ENCODE results near the gene GAB3. TPM values are rescaled to one million over a fixed set of nuclear protein-coding genes. Genes with fewer than 3 reads are reported as not detected.

Gene GAB3
- polyA plus RNA-seq, 3 donors = 6.2 to 44.0 (median 9.5) TPM

GRCh38 chrX:154748712-154749339 lies 2.1 kb downstream of the GAB3 start:
- intact Hi-C loops (cut with micrococcal nuclease) = loop anchor here in 1 of 2 donors (5.0 kb wide), 1 partner anchor 37 kb away; no protein-coding TSS in a partner anchor
- H3K4me1 ChIP-seq (ENCODE audit: control insufficient read depth in 1 of 2, insufficient read depth in 2 of 2, low read length in 2 of 2) = peaks cover 32 to 37% of the 10 kb centered on the region in 2 donors
- peak overlapping the region in 1 of 2 donors; percentile 48 for H3K27ac ChIP-seq (ENCODE audit: low read depth in 1 of 2, low read length in 2 of 2)
- Mint-ChIP-seq H3K4me3 (peak overlapping the region; percentile 34 to 90), H3K27me3 (ENCODE audit: low read depth in 3 of 3) (peaks cover 0 to 6% (median 0%) of the 10 kb centered on the region in 3 donors), H3K36me3 (no peaks in the 10 kb centered on the region), H3K9me3 (peaks cover 0 to 4% (median 0%) of the 10 kb centered on the region in 7 donors), H3K27ac (no peak overlapping the region), H3K4me1 (peaks cover 43% of the 10 kb centered on the region)
- no peaks in the 10 kb centered on the region for H3K36me3 ChIP-seq (replicated peaks in 1 of 2; ENCODE audit: control insufficient read depth in 1 of 2, insufficient read depth in 2 of 2, low read length in 2 of 2)
- peak overlapping the region in 1 of 3 experiments; percentile 82 for H3K4me3 ChIP-seq (replicated peaks in 1 of 3; ENCODE audit: low read depth in 2 of 3, low read length in 3 of 3)
- H3K4me2 ChIP-seq (replicated peaks; ENCODE audit: extremely low read depth, low read length, poor library complexity, severe bottlenecking) = peak overlapping the region; percentile 84
- H3K79me2 ChIP-seq (ENCODE audit: insufficient read depth, low read length) = peaks cover 68% of the 10 kb centered on the region
- H2AFZ ChIP-seq (ENCODE audit: insufficient read depth, low read depth, low read length, poor library complexity, severe bottlenecking) = peak overlapping the region; percentile 46
- DNase-seq = peak; percentile 44 to 67 (median 61)
- no peaks in the 10 kb centered on the region for H3K27me3 ChIP-seq (ENCODE audit: control insufficient read depth in 2 of 2, insufficient read depth in 2 of 2, low read length in 2 of 2)
- no CpG with 5 or more reads among the region's 11 CpGs for WGBS (ENCODE audit: insufficient coverage)
- peaks cover 9% of the 10 kb centered on the region for H4K20me1 ChIP-seq (ENCODE audit: insufficient read depth, low read length)
- peak; percentile 71 for TF ChIP-seq CTCF (IDR thresholded peaks at IDR 0.05)
- no peak overlapping the region for H3K9ac ChIP-seq (ENCODE audit: insufficient read depth, low read length, poor library complexity, severe bottlenecking)
- H3K9me3 ChIP-seq (replicated peaks in 1 of 2; ENCODE audit: control insufficient read depth in 1 of 2, insufficient read depth in 1 of 2, low read length in 2 of 2) = no peaks in the 10 kb centered on the region

- no peak overlapping the region for H2AFZ ChIP-seq (ENCODE audit: insufficient read depth, low read depth, low read length, poor library complexity, severe bottlenecking)
- Mint-ChIP-seq H3K4me3 (no peak overlapping the region), H3K27me3 (ENCODE audit: low read depth in 3 of 3) (peaks cover 0 to 6% (median 0%) of the 10 kb centered on the region in 3 donors), H3K4me1 (peaks cover 56% of the 10 kb centered on the region), H3K36me3 (peaks cover 0 to under 1% of the 10 kb centered on the region in 2 donors), H3K27ac (peak overlapping the region in 3 of 7 donors; percentile 14 to 57 (median 37)), H3K9me3 (peaks cover 0 to 2% (median 0%) of the 10 kb centered on the region in 7 donors)
- TF ChIP-seq CTCF (IDR thresholded peaks at IDR 0.05) = no peak
- no peaks in the 10 kb centered on the region for H3K36me3 ChIP-seq (replicated peaks in 1 of 2; ENCODE audit: control insufficient read depth in 1 of 2, insufficient read depth in 2 of 2, low read length in 2 of 2)
- H3K4me2 ChIP-seq (replicated peaks; ENCODE audit: extremely low read depth, low read length, poor library complexity, severe bottlenecking) = no peak overlapping the region
- H3K79me2 ChIP-seq (ENCODE audit: insufficient read depth, low read length) = peaks cover 99% of the 10 kb centered on the region
- no peaks in the 10 kb centered on the region for H4K20me1 ChIP-seq (ENCODE audit: insufficient read depth, low read length)
- H3K4me1 ChIP-seq (ENCODE audit: control insufficient read depth in 1 of 2, insufficient read depth in 2 of 2, low read length in 2 of 2) = peaks cover 30 to 48% of the 10 kb centered on the region in 2 donors
- no peaks in the 10 kb centered on the region for H3K9me3 ChIP-seq (replicated peaks in 1 of 2; ENCODE audit: control insufficient read depth in 1 of 2, insufficient read depth in 1 of 2, low read length in 2 of 2)
- no peak for DNase-seq
- no peak overlapping the region for H3K4me3 ChIP-seq (replicated peaks in 1 of 3; ENCODE audit: low read depth in 2 of 3, low read length in 3 of 3)
- H3K9ac ChIP-seq (ENCODE audit: insufficient read depth, low read length, poor library complexity, severe bottlenecking) = no peak overlapping the region
- no peak overlapping the region for H3K27ac ChIP-seq (ENCODE audit: low read depth in 1 of 2, low read length in 2 of 2)
- H3K27me3 ChIP-seq (ENCODE audit: control insufficient read depth in 2 of 2, insufficient read depth in 2 of 2, low read length in 2 of 2) = no peaks in the 10 kb centered on the region
- intact Hi-C loops (cut with micrococcal nuclease) = no loop called here
Observed at GRCh38 chrX:154742613-154743012, 8.3 kb downstream of the GAB3 start.

Data from CD14-positive monocyte (primary cell).